ENCODE measurements around the gene SAP30BP.
A peak's percentile ranks its signal among the peaks of the same experiment; 100 is the strongest.

Gene SAP30BP

GRCh38 chr17:75661531-75661930 is 5.6 kb upstream of the SAP30BP start:
- Histone ChIP-seq H3K4me1 (ENCODE audit: control insufficient read depth, insufficient read depth, low read length) (peaks cover 4% of the 10 kb centered on the region), H3K4me3 (ENCODE audit: low read length) (no peak overlapping the region), H3K9me3 (ENCODE audit: control insufficient read depth, low read length) (no peaks in the 10 kb centered on the region), H3K9ac (ENCODE audit: low read length) (no peak overlapping the region), H3K36me3 (ENCODE audit: control insufficient read depth, insufficient read depth, low read length) (peaks cover 5% of the 10 kb centered on the region), H3K27me3 (ENCODE audit: control insufficient read depth, insufficient read depth, low read length) (no peaks in the 10 kb centered on the region)

GRCh38 chr17:75662511-75662910 is 4.6 kb upstream of the SAP30BP start:
- no peak overlapping the region for H3K4me3 ChIP-seq (ENCODE audit: low read length)
- no peak overlapping the region for H3K9ac ChIP-seq (ENCODE audit: low read length)
- H3K4me1 ChIP-seq (ENCODE audit: control insufficient read depth, insufficient read depth, low read length) = peaks cover 4% of the 10 kb centered on the region
- no peaks in the 10 kb centered on the region for H3K9me3 ChIP-seq (ENCODE audit: control insufficient read depth, low read length)
- H3K27me3 ChIP-seq (ENCODE audit: control insufficient read depth, insufficient read depth, low read length) = no peaks in the 10 kb centered on the region
- H3K36me3 ChIP-seq (ENCODE audit: control insufficient read depth, insufficient read depth, low read length) = peaks cover 5% of the 10 kb centered on the region

- H3K9me3 ChIP-seq (ENCODE audit: control insufficient read depth, low read length) = no peaks in the 10 kb centered on the region
- H3K36me3 ChIP-seq (ENCODE audit: control insufficient read depth, insufficient read depth, low read length) = peaks cover 5% of the 10 kb centered on the region
- peaks cover 12% of the 10 kb centered on the region for H3K4me1 ChIP-seq (ENCODE audit: control insufficient read depth, insufficient read depth, low read length)
- H3K27me3 ChIP-seq (ENCODE audit: control insufficient read depth, insufficient read depth, low read length) = no peaks in the 10 kb centered on the region
- H3K4me3 ChIP-seq (ENCODE audit: low read length) = no peak overlapping the region
- H3K9ac ChIP-seq (ENCODE audit: low read length) = no peak overlapping the region
These were observed 3.0 kb upstream of the SAP30BP start for GRCh38 chr17:75664099-75664549.

GRCh38 chr17:75665981-75666380 is 1.2 kb upstream of the SAP30BP start:
- Histone ChIP-seq H3K9me3 (ENCODE audit: control insufficient read depth, low read length) (no peaks in the 10 kb centered on the region), H3K4me3 (ENCODE audit: low read length) (no peak overlapping the region), H3K4me1 (ENCODE audit: control insufficient read depth, insufficient read depth, low read length) (peaks cover 12% of the 10 kb centered on the region), H3K36me3 (ENCODE audit: control insufficient read depth, insufficient read depth, low read length) (peaks cover 5% of the 10 kb centered on the region), H3K9ac (ENCODE audit: low read length) (no peak overlapping the region), H3K27me3 (ENCODE audit: control insufficient read depth, insufficient read depth, low read length) (no peaks in the 10 kb centered on the region)

- Histone ChIP-seq H3K36me3 (ENCODE audit: control insufficient read depth, insufficient read depth, low read length) (no peaks in the 10 kb centered on the region), H3K4me1 (ENCODE audit: control insufficient read depth, insufficient read depth, low read length) (peaks cover 12% of the 10 kb centered on the region), H3K9ac (ENCODE audit: low read length) (peak overlapping the region; percentile 84), H3K27me3 (ENCODE audit: control insufficient read depth, insufficient read depth, low read length) (no peaks in the 10 kb centered on the region), H3K9me3 (ENCODE audit: control insufficient read depth, low read length) (no peaks in the 10 kb centered on the region), H3K4me3 (ENCODE audit: low read length) (peak overlapping the region; percentile 78)
These were observed 687 bp downstream of the SAP30BP start for GRCh38 chr17:75667825-75668224.

- Histone ChIP-seq H3K4me3 (ENCODE audit: low read length) (no peak overlapping the region), H3K36me3 (ENCODE audit: control insufficient read depth, insufficient read depth, low read length) (no peaks in the 10 kb centered on the region), H3K9me3 (ENCODE audit: control insufficient read depth, low read length) (no peaks in the 10 kb centered on the region)
These were observed 1.4 kb downstream of the SAP30BP start for GRCh38 chr17:75668489-75668888.

GRCh38 chr17:75670868-75671267 is 3.7 kb downstream of the SAP30BP start:
- Histone ChIP-seq H3K4me3 (ENCODE audit: low read length) (no peak overlapping the region), H3K9ac (ENCODE audit: low read length) (no peak overlapping the region), H3K27me3 (ENCODE audit: control insufficient read depth, insufficient read depth, low read length) (no peaks in the 10 kb centered on the region), H3K36me3 (ENCODE audit: control insufficient read depth, insufficient read depth, low read length) (no peaks in the 10 kb centered on the region), H3K9me3 (ENCODE audit: control insufficient read depth, low read length) (no peaks in the 10 kb centered on the region), H3K4me1 (ENCODE audit: control insufficient read depth, insufficient read depth, low read length) (peaks cover 19% of the 10 kb centered on the region)

More at GRCh38 chr17:75668489-75668888, 1.4 kb downstream of the SAP30BP start:
- Histone ChIP-seq H3K4me1 (ENCODE audit: control insufficient read depth, insufficient read depth, low read length) (peaks cover 12% of the 10 kb centered on the region), H3K27me3 (ENCODE audit: control insufficient read depth, insufficient read depth, low read length) (no peaks in the 10 kb centered on the region), H3K9ac (ENCODE audit: low read length) (no peak overlapping the region)

- Histone ChIP-seq H3K9me3 (ENCODE audit: control insufficient read depth, low read length) (no peaks in the 10 kb centered on the region), H3K27me3 (ENCODE audit: control insufficient read depth, insufficient read depth, low read length) (no peaks in the 10 kb centered on the region), H3K9ac (ENCODE audit: low read length) (no peak overlapping the region), H3K4me3 (ENCODE audit: low read length) (no peak overlapping the region), H3K4me1 (ENCODE audit: control insufficient read depth, insufficient read depth, low read length) (peaks cover 15% of the 10 kb centered on the region), H3K36me3 (ENCODE audit: control insufficient read depth, insufficient read depth, low read length) (no peaks in the 10 kb centered on the region)
These were observed 4.9 kb downstream of the SAP30BP start for GRCh38 chr17:75672011-75672410.

GRCh38 chr17:75673487-75673886 is 6.3 kb downstream of the SAP30BP start:
- no peak overlapping the region for H3K4me3 ChIP-seq (ENCODE audit: low read length)
- no peaks in the 10 kb centered on the region for H3K27me3 ChIP-seq (ENCODE audit: control insufficient read depth, insufficient read depth, low read length)
- H3K36me3 ChIP-seq (ENCODE audit: control insufficient read depth, insufficient read depth, low read length) = no peaks in the 10 kb centered on the region
- H3K9ac ChIP-seq (ENCODE audit: low read length) = no peak overlapping the region
- H3K9me3 ChIP-seq (ENCODE audit: control insufficient read depth, low read length) = no peaks in the 10 kb centered on the region
- peaks cover 7% of the 10 kb centered on the region for H3K4me1 ChIP-seq (ENCODE audit: control insufficient read depth, insufficient read depth, low read length)

- H3K36me3 ChIP-seq (ENCODE audit: control insufficient read depth, insufficient read depth, low read length) = no peaks in the 10 kb centered on the region
These were observed 9.3 kb downstream of the SAP30BP start for GRCh38 chr17:75676461-75676860.

GRCh38 chr17:75679706-75680211 is 12.6 kb downstream of the SAP30BP start:
- Histone ChIP-seq H3K36me3 (ENCODE audit: control insufficient read depth, insufficient read depth, low read length) (no peaks in the 10 kb centered on the region), H3K27me3 (ENCODE audit: control insufficient read depth, insufficient read depth, low read length) (no peaks in the 10 kb centered on the region), H3K9ac (ENCODE audit: low read length) (peak overlapping the region; percentile 47), H3K4me3 (ENCODE audit: low read length) (no peak overlapping the region), H3K9me3 (ENCODE audit: control insufficient read depth, low read length) (no peaks in the 10 kb centered on the region), H3K4me1 (ENCODE audit: control insufficient read depth, insufficient read depth, low read length) (peaks cover 44% of the 10 kb centered on the region)

More at GRCh38 chr17:75676461-75676860, 9.3 kb downstream of the SAP30BP start:
- Histone ChIP-seq H3K4me1 (ENCODE audit: control insufficient read depth, insufficient read depth, low read length) (peaks cover 27% of the 10 kb centered on the region), H3K27me3 (ENCODE audit: control insufficient read depth, insufficient read depth, low read length) (no peaks in the 10 kb centered on the region), H3K4me3 (ENCODE audit: low read length) (no peak overlapping the region), H3K9me3 (ENCODE audit: control insufficient read depth, low read length) (no peaks in the 10 kb centered on the region), H3K9ac (ENCODE audit: low read length) (no peak overlapping the region)

- no peaks in the 10 kb centered on the region for H3K27me3 ChIP-seq (ENCODE audit: control insufficient read depth, insufficient read depth, low read length)
- no peaks in the 10 kb centered on the region for H3K9me3 ChIP-seq (ENCODE audit: control insufficient read depth, low read length)
- H3K9ac ChIP-seq (ENCODE audit: low read length) = no peak overlapping the region
- H3K36me3 ChIP-seq (ENCODE audit: control insufficient read depth, insufficient read depth, low read length) = no peaks in the 10 kb centered on the region
- H3K4me3 ChIP-seq (ENCODE audit: low read length) = no peak overlapping the region
- peaks cover 46% of the 10 kb centered on the region for H3K4me1 ChIP-seq (ENCODE audit: control insufficient read depth, insufficient read depth, low read length)
These were observed 13.3 kb downstream of the SAP30BP start for GRCh38 chr17:75680431-75680830.

GRCh38 chr17:75681289-75681688 is 14.2 kb downstream of the SAP30BP start:
- Histone ChIP-seq H3K27me3 (ENCODE audit: control insufficient read depth, insufficient read depth, low read length) (no peaks in the 10 kb centered on the region), H3K4me1 (ENCODE audit: control insufficient read depth, insufficient read depth, low read length) (peaks cover 54% of the 10 kb centered on the region), H3K36me3 (ENCODE audit: control insufficient read depth, insufficient read depth, low read length) (no peaks in the 10 kb centered on the region), H3K9me3 (ENCODE audit: control insufficient read depth, low read length) (no peaks in the 10 kb centered on the region), H3K4me3 (ENCODE audit: low read length) (no peak overlapping the region), H3K9ac (ENCODE audit: low read length) (no peak overlapping the region)

Data from mucosa of stomach (tissue), 1 donor.